ENCODE measurements around the gene ZBTB7C. TPM values are rescaled to one million over a fixed set of nuclear protein-coding genes. Genes with fewer than 3 reads are reported as not detected.

ZBTB7C gene
- total and polyA plus RNA-seq, 2 of the 8 experiments (the other 6 are each of a cell fraction or from before 2014, with no cell fraction given), result 0.15 to 0.45 TPM

DNA sequence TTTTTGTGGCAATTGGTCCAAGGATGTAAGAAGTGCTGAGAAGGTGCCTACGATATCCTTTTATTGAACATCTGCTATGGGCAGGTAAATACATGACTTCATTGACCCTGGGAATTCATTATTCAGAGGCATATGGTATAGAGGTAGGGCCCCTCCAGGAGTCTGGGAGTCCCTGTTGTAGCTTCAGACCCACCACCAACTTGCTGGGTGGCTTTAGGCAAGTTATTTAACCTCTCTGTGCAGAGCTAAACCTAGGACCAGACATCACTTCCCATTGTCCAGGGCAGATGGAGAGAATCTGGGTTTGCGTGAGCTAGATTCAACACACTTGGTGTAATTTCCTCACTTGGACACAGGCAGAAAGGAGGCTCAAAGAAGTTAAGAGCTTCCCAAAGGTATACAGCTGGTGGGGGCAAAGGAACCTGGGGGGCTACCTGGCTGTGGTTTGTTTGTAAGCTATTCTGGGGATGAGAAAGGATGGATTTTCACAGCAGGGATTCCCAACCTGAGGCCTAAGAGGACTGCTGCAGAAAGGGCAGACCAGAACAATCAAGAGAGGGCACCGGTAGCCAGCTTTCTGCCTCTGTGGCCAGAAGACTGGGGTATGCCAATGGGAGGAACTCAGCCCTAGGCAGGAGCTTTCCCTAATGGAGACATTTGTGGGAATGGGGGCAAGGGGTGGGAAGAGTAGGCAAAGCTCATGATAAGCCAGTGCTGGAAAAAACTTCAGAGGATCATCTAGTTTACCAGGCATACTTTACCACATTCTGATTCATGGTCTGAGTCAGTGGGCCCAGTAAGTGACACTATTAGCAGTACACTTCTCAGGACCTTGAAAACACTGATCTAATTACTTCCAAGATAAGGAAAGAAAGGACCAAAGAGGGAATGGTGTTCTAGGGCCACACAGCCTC lies 376.1 kb downstream of the ZBTB7C start:
- no peaks in the 10 kb centered on the region for H4K20me1 ChIP-seq (replicated peaks in 1 of 2; ENCODE audit: control insufficient read depth in 1 of 2, insufficient read depth in 2 of 2, low read length in 2 of 2)
- H3K4me1 ChIP-seq (replicated peaks in 1 of 4; ENCODE audit: control insufficient read depth in 3 of 4, insufficient read depth in 4 of 4, low read length in 3 of 4), result peaks cover 0 to 2% (median 0%) of the 10 kb centered on the region in 4 experiments; a peak in 1 of 7 replicates
- no peaks in the 10 kb centered on the region for H3K79me1 ChIP-seq (ENCODE audit: low read depth, low read length)
- no peak overlapping the region for H2AFZ ChIP-seq (ENCODE audit: low read length)
- POLR2A ChIA-PET (ENCODE audit: partially characterized antibody), result no interaction called here
- H3K4me2 ChIP-seq (ENCODE audit: insufficient read depth in 1 of 2, low read depth in 2 of 2, low read length in 2 of 2), result no peak overlapping the region
- DNase-seq (ENCODE audit: low read depth in 1 of 2, low spot score in 2 of 2) (no peak), FAIRE-seq (no peak)
- no peak overlapping the region for H3K18ac ChIP-seq (ENCODE audit: extremely low read depth, low read length)
- no peak overlapping the region for H2BK5ac ChIP-seq (ENCODE audit: low read depth, low read length)
- no peak overlapping the region for H2BK20ac ChIP-seq (ENCODE audit: low read length)
- H3K9ac ChIP-seq (replicated peaks in 1 of 4; ENCODE audit: extremely low read depth in 1 of 4, low read depth in 3 of 4, low read length in 3 of 4), result no peak overlapping the region
- H3K9me3 ChIP-seq (ENCODE audit: insufficient read depth in 2 of 2, low read depth in 1 of 2, low read length in 1 of 2), result no peaks in the 10 kb centered on the region
- H4K91ac ChIP-seq (replicated peaks; ENCODE audit: insufficient read length, low read length), result no peak overlapping the region
- H3K27me3 ChIP-seq (replicated peaks in 1 of 4; ENCODE audit: control insufficient read depth in 3 of 4, extremely low read depth in 1 of 4, insufficient read depth in 3 of 4, low read length in 3 of 4), result no peaks in the 10 kb centered on the region; a peak in 1 of 7 replicates
- no peak overlapping the region for H2BK15ac ChIP-seq (ENCODE audit: low read length)
- H3K4ac ChIP-seq (replicated peaks; ENCODE audit: insufficient read length, low read depth, low read length), result no peak overlapping the region
- no peak overlapping the region for H3K14ac ChIP-seq (ENCODE audit: insufficient read length)
- 95% methylated on average over 3 of the region's 3 CpGs; no CpG with 5 or more reads in 1 of the 2 experiments for WGBS, 2 experiments (ENCODE audit: extremely low coverage in 1 of 2, insufficient coverage in 1 of 2, insufficient read length in 1 of 2, insufficient replicate concordance in 2 of 2, low coverage in 1 of 2, low lambda C conversion rate in 2 of 2, missing lambda C conversion rate in 1 of 2)
- CTCF ChIA-PET (ENCODE audit: partially characterized antibody), result interaction anchor here (0.7 to 10.6 kb wide), 16 partner anchors 9 to 419 kb away, joined by 3 to 72 read pairs (median 4); no protein-coding TSS in a partner anchor
- H4K5ac ChIP-seq (ENCODE audit: insufficient read length, low read depth, low read length), result no peak overlapping the region
- no peak overlapping the region for H3K27ac ChIP-seq (ENCODE audit: low read depth, low read length)
- no peaks in the 10 kb centered on the region for H3K79me2 ChIP-seq (ENCODE audit: control insufficient read depth in 1 of 2, insufficient read depth in 2 of 2, low read length in 2 of 2)
- no peak overlapping the region for H3K23ac ChIP-seq (ENCODE audit: insufficient read length)
- H3K36me3 ChIP-seq (ENCODE audit: control insufficient read depth in 2 of 4, insufficient read depth in 4 of 4, low read length in 3 of 4), result no peaks in the 10 kb centered on the region
- H2BK12ac ChIP-seq (ENCODE audit: low read depth, low read length), result no peak overlapping the region
- H4K8ac ChIP-seq (ENCODE audit: extremely low read depth, insufficient read depth, low read length), result no peak overlapping the region
- no peaks in the 10 kb centered on the region for H3K23me2 ChIP-seq (ENCODE audit: low read depth, low read length)
- no peak overlapping the region for H3K56ac ChIP-seq (replicated peaks; ENCODE audit: insufficient read length, low read depth, low read length)
- H3K4me3 ChIP-seq (ENCODE audit: extremely low read depth in 1 of 4, insufficient read depth in 2 of 4, low read depth in 3 of 4, low read length in 4 of 4), result no peak overlapping the region
- H2AK5ac ChIP-seq (ENCODE audit: low read depth, low read length), result no peak overlapping the region
- H2BK120ac ChIP-seq (replicated peaks; ENCODE audit: low read depth, low read length), result no peak overlapping the region
- TF ChIP-seq CBX8 (IDR thresholded peaks at IDR 0.05; ENCODE audit: borderline replicate concordance, low read depth, low read length) (no peak), SP4 (IDR thresholded peaks at IDR 0.05; ENCODE audit: low read length) (no peak), HDAC2 (IDR thresholded peaks at IDR 0.05; ENCODE audit: borderline replicate concordance in 1 of 2, low read depth in 2 of 2, low read length in 2 of 2) (no peak), POLR2A (IDR thresholded peaks at IDR 0.05; ENCODE audit: control extremely low read depth in 1 of 2, low read depth in 2 of 2, low read length in 2 of 2) (no peak), SAP30 (IDR thresholded peaks at IDR 0.05; ENCODE audit: insufficient read depth, insufficient replicate concordance, low read length) (no peak), BRCA1 (IDR thresholded peaks at IDR 0.05; ENCODE audit: low read depth, low read length) (no peak), CBX5 (IDR thresholded peaks at IDR 0.05; ENCODE audit: low read depth, low read length) (no peak), CEBPB (IDR thresholded peaks at IDR 0.05; ENCODE audit: low read depth, low read length) (no peak), SIX5 (IDR thresholded peaks at IDR 0.05; ENCODE audit: low read depth, low read length) (no peak)
- TF ChIP-seq, protein P1, sequence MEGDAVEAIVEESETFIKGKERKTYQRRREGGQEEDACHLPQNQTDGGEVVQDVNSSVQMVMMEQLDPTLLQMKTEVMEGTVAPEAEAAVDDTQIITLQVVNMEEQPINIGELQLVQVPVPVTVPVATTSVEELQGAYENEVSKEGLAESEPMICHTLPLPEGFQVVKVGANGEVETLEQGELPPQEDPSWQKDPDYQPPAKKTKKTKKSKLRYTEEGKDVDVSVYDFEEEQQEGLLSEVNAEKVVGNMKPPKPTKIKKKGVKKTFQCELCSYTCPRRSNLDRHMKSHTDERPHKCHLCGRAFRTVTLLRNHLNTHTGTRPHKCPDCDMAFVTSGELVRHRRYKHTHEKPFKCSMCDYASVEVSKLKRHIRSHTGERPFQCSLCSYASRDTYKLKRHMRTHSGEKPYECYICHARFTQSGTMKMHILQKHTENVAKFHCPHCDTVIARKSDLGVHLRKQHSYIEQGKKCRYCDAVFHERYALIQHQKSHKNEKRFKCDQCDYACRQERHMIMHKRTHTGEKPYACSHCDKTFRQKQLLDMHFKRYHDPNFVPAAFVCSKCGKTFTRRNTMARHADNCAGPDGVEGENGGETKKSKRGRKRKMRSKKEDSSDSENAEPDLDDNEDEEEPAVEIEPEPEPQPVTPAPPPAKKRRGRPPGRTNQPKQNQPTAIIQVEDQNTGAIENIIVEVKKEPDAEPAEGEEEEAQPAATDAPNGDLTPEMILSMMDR (IDR thresholded peaks at IDR 0.05; ENCODE audit: control extremely low read depth in 1 of 3, insufficient read depth in 1 of 3, low read depth in 1 of 3, low read length in 3 of 3), result no peak
